Subcutaneous adipose tissue (tissue), 4 donors: Measurements from ENCODE around the gene TCTN2. TPM values are rescaled to one million over a fixed set of nuclear protein-coding genes. Genes with fewer than 3 reads are reported as not detected.

Experiments used
- CTCF ChIP-seq: fragments of 450-650 bp; IDR thresholded peaks from one replicate; pipeline ENCODE4 v1.5.1; 2016; ENCODE audit warnings: low read depth, mild to moderate bottlenecking, control low read depth, antibody characterized with exemption, moderate library complexity
- total RNA-seq, 4 donors: library from RNA; depleted of rRNA; stranded (reverse); fragments of >200 nt; gene quantifications; one replicate each; pipeline ENCODE4 v1.1.0, GENCODE V29; 2016

The TCTN2 gene
- total RNA-seq, 4 donors from 2014 or later, result 4.5 to 7.7 (median 5.5) TPM

GRCh38 chr12:123645878-123646277 is 25.0 kb upstream of the TCTN2 start:
- TF ChIP-seq CTCF, result no peak

GRCh38 chr12:123648401-123648800 is 22.5 kb upstream of the TCTN2 start:
- no peak for TF ChIP-seq CTCF

GRCh38 chr12:123654129-123654701 is 16.7 kb upstream of the TCTN2 start:
- TF ChIP-seq CTCF, result no peak

GRCh38 chr12:123655420-123655819 is 15.5 kb upstream of the TCTN2 start:
- TF ChIP-seq CTCF, result no peak

- no peak for TF ChIP-seq CTCF
Observed at GRCh38 chr12:123656392-123656791, 14.5 kb upstream of the TCTN2 start.

GRCh38 chr12:123657211-123657610 is 13.7 kb upstream of the TCTN2 start:
- TF ChIP-seq CTCF, result no peak

GRCh38 chr12:123659996-123660727 is 10.8 kb upstream of the TCTN2 start:
- no peak for TF ChIP-seq CTCF
